HG03108 (cell line): ENCODE results near the gene FOXR1.
A peak's percentile ranks its signal among the peaks of the same experiment; 100 is the strongest.

Source experiments
- ATAC-seq: cut with Tn5 transposase; IDR thresholded peaks from one replicate; pipeline ENCODE4 v1.9.1; 2021; ENCODE audit warnings: moderate library complexity; ENCODE audit not compliant: unreplicated experiment

The FOXR1 gene

GRCh38 chr11:118971646-118972045, at the start of gene FOXR1:
Gene FOXR1, plus strand, starts transcription at chr11:118971761. Its CDS starts 171 bp downstream, at chr11:118971932.
- ATAC-seq = no peak

- no peak for ATAC-seq
Observed at GRCh38 chr11:118921929-118922744, 49.4 kb upstream of the FOXR1 start.

- ATAC-seq = no peak
Observed at GRCh38 chr11:118922745-118923627, 48.6 kb upstream of the FOXR1 start.

- ATAC-seq = no peak
Observed at GRCh38 chr11:118923721-118924587, 47.6 kb upstream of the FOXR1 start.

GRCh38 chr11:118924591-118925585, 46.7 kb upstream of the FOXR1 start:
- no peak for ATAC-seq

GRCh38 chr11:118927554-118928100, 43.9 kb upstream of the FOXR1 start:
- no peak for ATAC-seq

GRCh38 chr11:118928101-118928869, 43.3 kb upstream of the FOXR1 start:
- ATAC-seq = peak; percentile 40

- ATAC-seq = peak; percentile 1
Observed at GRCh38 chr11:118928870-118929500, 42.6 kb upstream of the FOXR1 start.

GRCh38 chr11:118929501-118930093, 42.0 kb upstream of the FOXR1 start:
- ATAC-seq = no peak

GRCh38 chr11:118930094-118930712, 41.4 kb upstream of the FOXR1 start:
- no peak for ATAC-seq

GRCh38 chr11:118931571-118931970, 40.0 kb upstream of the FOXR1 start:
- ATAC-seq = no peak

GRCh38 chr11:118933486-118933885, 38.1 kb upstream of the FOXR1 start:
- ATAC-seq = no peak

GRCh38 chr11:118935376-118935775, 36.2 kb upstream of the FOXR1 start:
- ATAC-seq = no peak

- ATAC-seq = no peak
Observed at GRCh38 chr11:118938491-118939403, 32.8 kb upstream of the FOXR1 start.

GRCh38 chr11:118939404-118939915, 32.1 kb upstream of the FOXR1 start:
- no peak for ATAC-seq

- no peak for ATAC-seq
Observed at GRCh38 chr11:118939953-118940598, 31.5 kb upstream of the FOXR1 start.
